RKO (cell line): ENCODE results near the gene SLC35A1.
"Not testable (repeated sequence)": the region's sequence is repeated elsewhere in the genome, so short reads cannot be mapped to it uniquely, and the experiment has no call there.

Experiments used
- DNase-seq: peaks from one replicate; pipeline ENCODE4 v3.0.0-alpha.2; 2016; ENCODE audit warnings: low spot score

The SLC35A1 gene, protein sequence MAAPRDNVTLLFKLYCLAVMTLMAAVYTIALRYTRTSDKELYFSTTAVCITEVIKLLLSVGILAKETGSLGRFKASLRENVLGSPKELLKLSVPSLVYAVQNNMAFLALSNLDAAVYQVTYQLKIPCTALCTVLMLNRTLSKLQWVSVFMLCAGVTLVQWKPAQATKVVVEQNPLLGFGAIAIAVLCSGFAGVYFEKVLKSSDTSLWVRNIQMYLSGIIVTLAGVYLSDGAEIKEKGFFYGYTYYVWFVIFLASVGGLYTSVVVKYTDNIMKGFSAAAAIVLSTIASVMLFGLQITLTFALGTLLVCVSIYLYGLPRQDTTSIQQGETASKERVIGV

DNA sequence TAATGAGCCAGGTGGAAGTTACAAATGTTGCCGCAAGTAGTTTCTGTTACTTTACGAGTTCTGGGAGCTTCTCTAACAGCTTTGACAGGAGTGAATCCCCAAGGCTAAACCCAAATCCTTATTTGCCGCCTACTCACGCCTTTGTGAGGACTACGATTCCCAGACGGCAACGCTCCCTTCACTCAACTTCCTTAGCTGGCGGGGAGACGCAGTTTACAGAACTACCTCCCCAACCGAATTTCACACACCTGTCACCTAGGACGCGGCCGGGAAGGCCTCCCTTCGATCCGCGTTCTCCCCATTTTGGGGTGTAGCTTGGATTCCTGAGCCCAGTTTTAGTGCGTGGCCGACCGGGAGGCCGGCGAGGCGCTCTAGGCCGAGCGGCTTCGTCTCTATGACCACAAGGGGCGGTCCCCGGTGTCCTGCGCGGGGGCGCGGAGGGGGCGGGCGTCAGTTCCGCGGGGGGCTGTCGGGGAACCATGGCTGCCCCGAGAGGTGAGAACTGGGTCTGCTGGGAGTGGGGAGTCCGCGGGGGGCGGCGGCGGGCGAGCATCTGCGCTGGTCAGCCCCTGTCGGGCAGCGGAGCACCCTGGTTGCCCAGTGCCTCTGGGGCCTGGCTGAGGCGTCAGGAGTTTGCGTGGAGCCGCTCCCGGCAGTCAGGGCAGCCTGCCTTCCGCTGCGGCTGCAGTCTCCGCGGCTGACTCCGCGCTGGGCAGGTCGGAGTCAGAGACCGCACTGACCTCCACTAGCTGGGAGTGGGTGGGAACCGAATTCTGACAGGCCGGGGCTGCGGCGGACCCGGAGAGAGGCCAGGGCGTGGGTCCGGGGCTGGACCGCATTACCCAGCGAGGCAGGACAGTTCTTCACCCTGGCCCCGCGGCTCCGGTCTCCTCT is at the start of gene SLC35A1:
Gene SLC35A1 (plus strand): TSS at position 450 of the 894 bp plus-strand sequence. CDS start 30 bp downstream, at position 480.
- peak; percentile 85 for DNase-seq

DNA sequence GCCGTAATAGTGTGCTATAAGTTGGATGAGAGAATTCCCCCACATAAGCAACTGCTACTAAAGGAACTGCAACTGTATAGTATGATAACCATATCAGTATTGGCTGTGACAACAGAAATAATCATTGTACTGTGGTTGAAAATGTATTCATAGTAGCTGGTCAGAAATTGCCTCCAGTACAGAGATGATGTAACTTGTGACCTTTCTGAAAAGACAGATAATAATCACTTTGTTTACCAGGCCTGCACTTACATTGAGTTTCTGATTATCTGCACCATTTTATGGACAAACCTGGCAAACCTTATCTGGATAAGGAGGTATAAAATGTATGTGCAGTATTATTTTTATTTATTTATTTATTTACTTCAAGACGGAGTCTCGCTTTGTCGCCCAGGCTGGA is 46.0 kb upstream of the SLC35A1 start:
- DNase-seq: no peak

DNA sequence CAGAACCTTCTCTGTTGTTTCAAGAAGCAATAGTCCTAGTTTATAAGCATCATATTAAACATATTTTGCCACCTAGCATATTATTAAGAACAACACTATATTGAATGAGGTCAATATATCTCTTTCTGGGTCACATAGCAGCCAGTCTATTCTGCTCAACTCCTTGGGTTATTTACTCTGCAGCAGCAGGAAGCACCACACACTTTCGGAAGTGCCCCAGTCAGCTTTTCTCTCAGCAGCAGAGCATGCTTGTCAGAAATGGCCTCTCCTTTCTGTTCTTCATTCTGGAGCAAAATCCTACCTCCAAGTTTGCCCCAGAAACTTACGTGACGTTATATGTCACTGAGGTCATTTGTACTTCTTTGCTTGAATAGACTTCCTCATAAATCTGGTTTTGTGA is 42.3 kb upstream of the SLC35A1 start:
- DNase-seq: no peak

DNA sequence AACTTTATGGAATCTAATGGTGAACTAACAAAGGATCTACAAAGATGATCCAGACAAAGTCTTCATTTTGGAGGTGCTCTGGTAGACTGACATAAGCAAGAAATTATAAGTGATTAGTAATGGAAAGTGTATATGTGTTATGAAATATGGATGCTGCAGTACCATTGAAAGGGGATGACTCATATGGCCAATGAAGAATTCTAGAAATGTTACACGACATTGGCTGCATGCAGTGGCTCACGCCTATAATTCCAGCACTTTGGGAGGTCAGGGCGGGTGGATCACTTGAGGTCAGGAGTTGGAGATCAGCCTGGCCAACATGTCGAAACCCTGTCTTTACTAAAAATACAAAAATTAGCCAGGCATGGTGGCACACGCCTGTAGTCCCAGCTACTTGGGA is 41.5 kb upstream of the SLC35A1 start:
- peak; percentile 9 for DNase-seq

DNA sequence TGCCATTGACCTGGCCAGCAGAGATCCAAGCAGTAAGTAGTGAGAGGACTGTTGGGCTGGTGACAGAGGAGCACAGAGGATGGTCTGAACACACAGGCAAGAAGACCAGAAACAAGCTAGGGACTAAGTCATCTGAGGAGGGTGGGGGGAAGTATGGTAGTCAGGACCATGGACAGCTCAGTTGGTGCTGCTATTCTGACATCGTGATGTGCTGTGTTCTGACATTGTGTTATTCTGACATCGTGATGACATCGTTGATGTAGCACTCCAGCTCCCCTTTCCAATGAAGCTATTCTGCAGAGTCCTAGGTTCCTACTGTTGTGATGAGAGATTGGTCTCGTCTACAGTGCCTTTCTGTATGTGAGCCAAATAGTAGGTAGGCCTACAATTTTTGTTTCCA is 36.3 kb upstream of the SLC35A1 start:
- DNase-seq: peak; percentile 81

DNA sequence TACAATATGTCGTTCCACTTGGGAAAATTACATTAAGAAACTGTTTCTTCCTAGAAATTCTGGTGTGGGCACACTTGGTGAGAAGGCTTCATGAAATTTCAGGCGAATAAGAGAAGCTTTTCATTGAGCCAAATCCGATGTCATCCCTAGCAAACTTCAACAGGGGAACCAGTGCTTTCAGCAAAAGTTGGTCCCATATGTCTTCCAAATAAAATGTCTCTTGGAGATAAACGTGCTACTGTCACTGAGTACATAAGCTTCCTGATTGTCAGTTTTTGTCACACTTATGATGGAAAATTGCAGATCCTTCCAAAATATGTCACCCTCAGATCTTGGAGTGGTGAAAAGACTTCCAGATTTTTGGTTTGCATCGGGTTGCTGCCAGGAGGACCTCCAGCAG is 31.1 kb upstream of the SLC35A1 start:
- no peak for DNase-seq

DNA sequence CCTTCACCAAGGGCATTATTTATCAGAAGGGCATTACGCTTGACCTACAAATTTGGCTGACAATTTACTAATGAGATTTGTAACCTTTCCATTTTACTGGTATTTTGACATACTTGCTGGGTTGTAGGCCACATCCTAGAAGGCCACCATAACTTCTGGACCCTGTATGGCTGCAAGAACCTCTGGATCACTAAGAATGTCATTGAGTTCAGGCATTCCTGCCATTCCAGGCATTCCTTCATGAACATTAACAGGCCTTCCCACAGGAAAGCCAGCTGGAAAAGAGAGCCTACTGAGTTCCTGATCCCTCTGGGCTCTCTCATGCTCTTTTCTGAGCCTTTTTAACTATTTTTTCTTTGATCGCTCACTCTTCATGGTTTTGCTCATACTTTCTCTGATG is 28.4 kb upstream of the SLC35A1 start:
- no peak for DNase-seq

DNA sequence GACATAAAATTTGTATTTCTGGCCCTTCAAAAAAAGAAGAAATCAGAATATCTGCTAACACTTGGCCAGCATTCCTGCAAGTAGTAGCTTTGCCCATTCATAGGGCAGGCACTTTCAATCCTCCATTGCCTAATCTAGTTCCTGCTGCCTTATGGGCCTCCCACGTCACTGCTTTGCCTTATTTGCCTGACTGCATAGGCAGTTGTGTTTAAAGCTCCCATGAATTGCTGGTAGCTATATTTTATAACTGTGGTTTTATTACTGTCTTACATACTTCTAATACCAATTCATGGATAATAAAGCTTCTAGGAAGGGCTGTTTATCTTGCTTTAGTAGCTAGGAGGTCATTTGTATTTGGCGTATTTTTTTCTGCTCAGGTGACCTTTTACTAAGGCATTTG is 7.7 kb upstream of the SLC35A1 start:
- DNase-seq: no peak

DNA sequence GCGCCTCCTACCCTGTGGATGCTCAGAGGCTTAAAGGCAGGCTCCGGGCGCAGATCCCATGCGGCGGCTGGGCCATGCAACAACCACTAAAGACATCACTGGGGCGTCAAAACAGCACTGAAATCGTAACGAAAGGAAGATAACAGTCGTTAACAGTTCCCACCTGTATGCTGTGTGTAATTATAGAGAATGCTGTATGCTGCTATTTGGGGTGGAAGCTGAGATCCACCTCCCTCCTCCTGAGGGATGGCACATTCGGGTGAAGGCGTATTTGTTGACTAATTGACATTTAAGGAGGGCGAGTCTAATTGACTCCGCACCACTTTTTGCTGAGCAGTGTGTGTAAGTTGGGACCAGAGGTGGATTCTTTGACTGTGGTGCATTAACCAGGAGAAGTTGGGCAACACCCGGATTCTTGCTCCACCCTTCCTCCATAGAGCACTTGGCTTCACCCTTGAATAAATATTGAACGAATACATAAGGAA is 687 bp downstream of the SLC35A1 start:
- peak; percentile 66 for DNase-seq

DNA sequence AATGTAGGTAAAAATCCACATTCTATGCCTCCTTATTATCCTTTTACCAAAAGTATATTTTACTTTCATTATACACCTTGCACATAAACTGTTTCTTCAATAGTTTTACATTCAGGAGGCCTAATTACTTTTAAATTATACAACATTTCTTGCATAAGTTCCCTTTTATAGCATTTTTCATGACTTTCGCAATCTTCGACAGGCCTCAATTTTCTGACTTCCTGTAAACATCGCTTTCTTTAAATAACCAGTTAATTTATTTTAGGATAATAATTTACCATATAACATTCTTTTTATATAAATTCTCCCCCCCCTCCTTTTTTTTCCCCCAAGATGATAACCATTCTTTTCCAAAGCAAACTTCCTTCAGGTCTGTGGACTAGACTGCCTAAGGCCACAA is 9.2 kb downstream of the SLC35A1 start:
- DNase-seq: no peak

DNA sequence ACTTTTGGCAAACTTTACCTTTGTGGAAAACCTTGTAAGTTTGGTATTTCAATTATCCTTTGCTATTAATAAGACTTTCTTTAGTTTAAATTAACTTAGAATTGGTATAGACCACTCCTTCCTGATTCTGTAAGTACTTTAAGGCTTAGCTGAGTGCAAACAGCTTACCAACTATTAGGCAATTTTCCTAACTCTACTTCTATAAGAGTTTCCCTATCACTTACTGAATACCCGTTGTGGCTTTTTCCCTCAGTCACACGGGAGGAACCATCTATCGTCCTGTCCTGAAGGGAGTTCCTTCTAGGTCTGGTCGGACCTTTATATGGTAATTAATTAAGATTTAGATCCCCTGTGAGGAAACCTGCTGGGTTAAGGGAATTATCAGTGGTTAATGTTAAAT is 9.6 kb downstream of the SLC35A1 start:
- no peak for DNase-seq

DNA sequence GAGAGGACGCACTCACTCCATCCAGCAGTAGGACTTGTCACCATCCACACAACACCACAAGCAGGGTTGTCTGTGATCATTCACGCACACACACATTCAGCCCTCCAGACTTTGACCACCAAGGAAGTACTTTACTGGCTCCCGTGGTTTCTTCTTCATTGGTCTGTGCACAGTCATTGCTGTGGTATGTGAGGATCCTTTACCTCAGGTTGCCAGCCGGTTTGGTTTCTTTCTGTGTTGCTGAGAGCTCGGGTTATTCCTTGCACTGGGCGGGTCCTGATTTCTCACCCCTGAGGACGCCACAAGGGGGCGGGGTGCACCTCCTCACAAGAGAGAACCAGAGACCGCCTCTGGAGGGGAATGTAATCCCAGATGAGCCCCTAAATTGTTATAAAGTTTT is 11.2 kb downstream of the SLC35A1 start:
- DNase-seq: no peak

DNA sequence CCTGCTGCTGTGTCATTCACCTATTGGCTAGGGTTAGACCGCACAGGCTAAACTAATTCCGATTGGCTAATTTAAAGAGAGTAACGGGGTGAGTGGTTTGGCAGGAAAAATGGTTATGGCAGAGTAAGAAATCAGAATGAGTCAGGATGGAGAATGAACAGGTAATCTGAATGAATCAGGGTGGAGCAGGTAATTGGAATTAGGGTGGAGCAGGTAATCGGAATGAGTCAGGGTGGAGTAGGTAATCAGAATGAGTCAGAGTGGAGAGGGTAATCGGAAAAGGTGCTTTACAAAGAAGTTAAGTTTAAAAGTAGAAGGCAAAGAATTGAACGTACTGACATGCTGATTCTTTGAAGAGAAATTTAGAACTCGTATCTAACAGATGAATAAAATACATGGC is 11.7 kb downstream of the SLC35A1 start:
- DNase-seq: no peak

DNA sequence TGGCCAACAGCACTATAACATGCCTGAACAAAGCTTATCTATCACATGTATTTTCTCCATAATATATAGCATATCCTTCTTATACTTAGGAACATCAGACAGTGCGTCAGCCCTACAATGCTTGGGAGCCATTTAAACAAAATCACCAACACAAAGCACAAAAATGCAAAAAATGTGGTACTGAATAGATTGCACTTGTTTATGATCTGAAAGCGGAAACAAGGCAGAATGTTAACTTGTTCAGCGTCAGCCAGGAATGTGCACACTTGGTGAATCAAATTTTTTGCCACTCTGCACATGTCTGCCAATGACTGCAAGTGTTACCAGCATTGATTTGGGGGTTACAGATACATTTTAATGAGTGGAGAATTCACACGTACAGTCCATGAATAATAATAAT is 14.8 kb downstream of the SLC35A1 start:
- DNase-seq: no peak

DNA sequence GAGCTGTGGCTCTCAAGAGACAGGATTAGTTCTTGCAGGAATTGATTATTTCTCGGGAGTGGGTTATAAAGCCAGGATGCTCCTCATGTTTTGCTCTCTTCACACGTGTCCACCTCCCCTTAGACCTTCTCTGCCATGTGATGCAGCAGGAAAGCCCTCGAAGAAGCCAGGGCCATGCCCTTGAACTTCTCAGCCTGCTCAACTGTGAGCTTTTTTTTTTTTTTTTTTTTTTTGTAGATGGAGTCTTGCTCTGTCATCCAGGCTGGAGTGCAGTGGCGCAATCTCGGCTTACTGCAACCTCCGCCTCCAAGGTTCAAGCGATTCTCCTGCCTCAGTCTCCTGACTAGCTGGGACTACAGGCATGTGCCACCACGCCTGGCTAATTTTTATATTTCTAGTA is 16.6 kb downstream of the SLC35A1 start:
- DNase-seq: not testable (repeated sequence)

DNA sequence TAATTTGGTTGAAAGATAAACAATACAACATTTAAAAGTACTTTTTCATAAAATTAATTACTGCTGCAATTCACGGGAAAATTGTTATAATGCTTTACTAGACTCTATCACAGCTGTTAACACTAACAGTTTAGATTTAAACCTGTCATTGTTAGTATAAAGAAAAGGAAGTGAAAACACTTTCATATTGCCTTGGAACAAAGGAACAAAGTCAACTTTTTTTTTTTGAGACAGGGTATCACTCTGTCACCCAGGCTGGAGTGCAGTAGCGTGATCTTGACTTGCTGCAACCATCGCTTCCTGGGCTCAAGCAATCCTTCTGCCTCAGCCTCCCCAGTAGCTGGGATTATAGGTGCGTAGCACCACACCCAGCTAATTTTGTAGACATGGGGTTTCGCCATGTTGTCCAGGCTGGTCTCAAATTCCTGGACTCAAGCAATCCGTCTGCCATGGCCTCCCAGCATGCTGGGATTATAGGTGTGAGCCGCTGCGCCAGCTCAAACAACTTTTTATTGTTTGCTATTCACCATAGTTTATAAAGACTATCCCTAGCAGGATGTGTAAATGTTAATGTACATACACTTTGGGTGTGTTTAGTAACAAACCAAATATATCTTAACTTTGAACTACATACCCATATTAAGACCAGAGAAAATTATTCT is 22.1 kb downstream of the SLC35A1 start:
- DNase-seq: no peak

DNA sequence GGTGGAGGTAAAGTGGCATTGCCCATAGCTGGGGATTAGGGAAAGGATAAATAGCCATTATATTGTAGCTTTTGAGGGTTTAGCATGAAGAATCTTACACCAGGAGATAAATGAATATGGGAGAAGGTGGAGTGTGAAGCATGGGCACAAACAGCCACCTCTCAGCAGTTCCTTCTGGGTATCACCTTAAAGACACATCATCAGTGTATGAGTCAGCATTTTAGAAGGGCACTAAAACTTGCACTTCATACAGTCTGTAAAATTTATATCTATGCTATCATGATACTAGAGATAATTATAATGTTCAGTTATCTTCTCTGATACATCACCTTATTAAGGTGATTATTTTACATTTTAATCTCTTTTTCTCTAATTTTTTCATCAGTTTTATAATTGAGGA is 25.3 kb downstream of the SLC35A1 start:
- no peak for DNase-seq

DNA sequence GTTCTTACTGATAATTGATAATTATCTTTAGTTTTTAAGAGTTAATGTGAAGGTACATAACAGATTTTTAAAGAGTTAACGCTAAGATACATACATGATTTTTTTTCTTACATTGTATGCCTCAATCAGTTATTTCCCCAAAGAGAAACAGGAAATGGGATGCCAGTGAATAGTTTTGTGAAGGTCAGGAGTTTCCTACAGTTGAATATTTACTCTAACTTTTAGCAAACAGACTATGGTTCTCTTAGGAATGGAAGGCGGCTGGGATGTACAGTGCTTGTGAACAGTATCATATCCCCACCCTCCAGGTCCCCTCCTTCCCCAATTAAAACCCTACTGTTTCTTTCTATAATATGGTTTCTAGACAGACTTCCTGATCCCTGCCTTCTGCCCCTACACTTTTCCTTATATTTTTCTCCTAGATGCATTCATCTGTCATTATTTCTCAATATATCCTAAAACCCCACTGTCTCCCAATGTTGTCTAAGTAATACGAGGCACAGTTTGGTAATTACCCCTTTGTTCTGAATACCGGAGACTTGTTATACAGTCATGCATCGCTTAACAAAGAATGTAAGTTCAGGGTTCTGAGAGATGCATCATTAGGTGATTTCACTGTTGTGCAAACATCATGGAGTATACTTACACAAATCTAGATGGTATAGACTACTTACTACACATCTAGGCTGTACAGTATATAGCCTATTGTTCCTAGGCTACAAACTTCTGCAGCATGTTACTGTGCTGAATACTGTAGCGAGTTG is 29.2 kb downstream of the SLC35A1 start:
- no peak for DNase-seq

DNA sequence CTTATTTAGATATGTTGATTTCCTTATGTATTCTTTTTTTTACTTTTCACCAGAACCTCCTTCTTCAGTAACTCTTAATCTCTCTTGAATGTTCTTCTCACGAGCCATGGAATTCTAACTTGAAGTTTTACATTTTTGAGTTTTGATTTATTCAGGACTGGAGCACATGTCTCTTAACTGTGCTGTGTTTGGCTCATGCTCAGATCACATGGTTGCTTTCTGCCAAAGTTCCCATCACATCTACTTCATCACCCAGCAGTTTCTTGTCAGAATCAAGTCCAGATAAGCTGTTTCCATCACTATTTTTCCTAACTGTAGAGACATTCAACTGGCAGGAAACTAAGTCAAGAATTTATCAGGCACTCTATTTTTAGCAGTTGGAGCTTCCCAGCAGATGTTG is 31.7 kb downstream of the SLC35A1 start:
- no peak for DNase-seq

DNA sequence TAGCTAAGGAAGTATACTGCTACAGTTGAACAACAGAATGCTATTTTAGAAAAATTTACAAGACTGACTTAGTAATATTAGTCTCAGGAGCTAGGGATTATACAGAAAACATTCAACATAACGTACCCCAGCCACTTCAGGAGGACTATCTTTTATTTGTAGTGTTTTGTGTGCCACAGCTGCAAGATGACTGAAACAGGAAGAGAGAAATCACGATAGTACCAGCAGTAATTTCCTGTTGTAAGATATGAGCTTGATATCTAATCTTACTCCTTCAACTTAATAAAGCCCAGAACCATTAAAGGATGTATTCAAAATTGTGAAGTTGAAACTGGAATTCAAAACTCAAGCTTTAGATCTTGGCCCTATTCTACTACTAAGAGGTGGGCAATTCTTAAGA is 42.1 kb downstream of the SLC35A1 start:
- DNase-seq: no peak

DNA sequence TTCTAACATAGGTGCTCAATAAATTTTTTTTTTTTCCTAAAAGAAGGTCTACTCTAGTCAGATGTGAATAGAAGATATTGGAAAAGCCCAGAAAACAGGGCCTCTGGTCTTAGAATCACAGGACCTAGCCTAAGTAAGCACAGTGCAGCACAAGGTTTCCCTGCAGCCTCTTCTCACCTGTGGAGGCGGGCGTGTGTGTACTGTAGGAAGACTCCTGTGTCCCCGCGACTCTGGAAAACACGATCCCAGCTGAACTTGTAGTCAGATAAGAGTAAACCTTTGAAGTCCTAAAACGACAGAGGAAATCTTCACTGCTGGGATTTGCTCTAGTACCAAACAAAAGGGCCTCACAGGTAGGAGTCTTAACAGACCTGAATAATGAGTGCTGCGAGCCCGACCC is 45.7 kb downstream of the SLC35A1 start:
- DNase-seq: no peak

DNA sequence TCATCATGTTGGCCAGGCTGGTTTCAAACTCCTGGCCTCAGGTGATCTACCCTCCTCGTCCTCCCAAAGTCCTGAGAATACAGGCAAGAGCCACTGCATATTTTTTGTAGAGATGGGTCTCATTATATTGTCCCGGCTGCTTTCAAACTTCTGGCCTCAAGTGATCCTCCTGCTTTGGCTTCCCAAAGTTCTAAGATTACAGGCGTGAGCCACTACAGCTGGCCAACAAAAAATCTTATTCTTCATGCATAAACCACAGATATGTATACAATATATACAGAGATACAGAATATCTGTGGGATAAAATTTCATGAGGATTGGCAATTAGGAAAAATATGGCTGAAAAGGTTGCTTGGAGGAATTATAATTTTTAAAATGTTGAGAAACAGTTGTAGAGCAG is 49.9 kb downstream of the SLC35A1 start:
- DNase-seq: no peak
